Left colon (tissue), 2 donors: ENCODE results near the gene PHKG1. TPM values are rescaled to one million over a fixed set of nuclear protein-coding genes. Genes with fewer than 3 reads are reported as not detected.
"Not testable (repeated sequence)": the region's sequence is repeated elsewhere in the genome, so short reads cannot be mapped to it uniquely, and the experiment has no call there.

ENCODE experiments used
- ATAC-seq: fragments of 200-7000 bp; cut with Tn5 transposase; one replicate; pipeline ENCODE4 v1.9.1; 2020; ENCODE audit warnings: mild to moderate bottlenecking, moderate library complexity
- DNase-seq, 2 donors: peaks; one replicate each; pipeline ENCODE4 v3.0.0-alpha.2; 2020
- intact Hi-C, 2 donors: fragments of 100-400 bp; cut with DNase I in 1 of 2; cut with micrococcal nuclease in 1 of 2; formaldehyde crosslinking; loops; one replicate each; pipeline versions ENCODE4 v1.11.2 to v1.14.0; 2022; cut with DNase I, micrococcal nuclease
- long read RNA-seq: library from polyadenylated mRNA; unstranded; transcript quantifications from one replicate; pipeline ENCODE4 v2.0.0, GENCODE V29; 2021
- total RNA-seq, 2 donors: library from RNA; stranded (reverse); fragmentation: NEBNext Ultra II Directional; extraction: Animal tissue kit (Norgen Biotek cat#: 25700); gene quantifications; one replicate each; pipeline ENCODE4 v1.2.1, GENCODE V29; 2021
- donor health status: DM: no; HTN: no; CAD: no.
- donor health status: DM: yes; HTN: yes; CAD: no.

The PHKG1 gene
- 1 to 10 TPM in 1 of 2 donors, under 1 TPM in 1; 0.67 to 1.5 TPM for total RNA-seq
- long read RNA-seq, partial matches to known transcripts = 0 of 1 reads
- long read RNA-seq, other reads (novel, unspliced or antisense) = 1 of 1 reads

DNA sequence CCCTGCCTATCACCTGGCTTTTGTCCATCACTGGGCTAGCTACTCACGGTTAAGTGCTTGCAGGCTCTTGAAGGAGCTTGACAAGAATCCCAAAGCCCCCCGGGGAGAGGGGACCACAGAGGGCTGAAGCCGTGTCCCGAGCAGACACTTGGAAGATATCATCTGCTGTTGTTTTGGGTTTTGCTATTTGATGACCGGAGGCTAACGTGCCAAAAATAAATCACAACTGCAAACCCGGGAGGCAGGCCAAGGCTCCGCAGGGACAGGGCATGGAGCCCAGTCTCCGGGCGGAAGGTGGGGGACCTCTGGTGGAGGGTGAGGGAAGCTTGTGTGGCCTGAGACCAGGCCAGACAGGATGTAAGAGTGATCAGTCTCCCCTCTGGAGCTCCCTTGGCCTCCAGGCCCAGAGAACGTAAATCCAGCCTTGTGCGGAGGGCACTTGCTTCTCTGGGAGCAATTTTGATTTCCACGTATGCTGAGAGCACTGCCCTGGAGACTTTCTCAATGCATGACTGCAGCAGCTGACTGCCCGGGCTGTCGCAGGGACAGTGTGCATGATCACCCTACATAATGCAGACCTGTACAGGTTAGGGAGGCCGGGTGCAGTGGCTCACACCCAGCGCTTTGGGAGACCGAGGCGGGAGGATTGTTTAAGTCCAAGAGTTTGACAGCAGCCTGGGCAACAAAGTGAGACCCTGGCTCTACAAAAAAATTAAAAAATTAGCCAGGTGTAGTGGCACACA lies at the start of gene PHKG1:
Gene PHKG1, minus strand, starts transcription at position 164 of the 743 bp plus-strand sequence. CDS start 4,011 bp downstream, outside the sequence.
- ATAC-seq (peak; percentile 86), DNase-seq (peak; percentile 61 to 62)
- intact Hi-C loops = no loop called here

DNA sequence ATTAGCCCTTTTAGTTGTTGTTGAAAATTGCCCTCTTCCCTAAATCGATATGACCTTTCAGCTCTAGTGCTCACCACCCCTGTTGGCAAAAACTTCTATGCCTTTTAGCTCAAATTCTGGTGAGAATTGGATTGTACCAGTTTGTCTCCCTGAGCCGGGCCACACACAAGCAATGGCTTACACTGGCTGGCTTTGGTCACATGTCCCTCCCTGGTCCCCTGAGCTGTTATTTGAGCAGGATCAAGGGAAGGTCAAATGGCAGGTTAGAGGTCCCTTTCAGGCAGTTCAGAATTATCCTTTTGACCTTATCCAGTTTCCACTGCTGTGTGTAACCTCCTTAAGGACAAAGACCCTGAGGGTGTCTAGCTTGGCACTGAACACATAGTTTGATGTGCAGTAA lies 38.3 kb upstream of the PHKG1 start:
- ATAC-seq, DNase-seq, intact Hi-C loops: not testable (repeated sequence)

DNA sequence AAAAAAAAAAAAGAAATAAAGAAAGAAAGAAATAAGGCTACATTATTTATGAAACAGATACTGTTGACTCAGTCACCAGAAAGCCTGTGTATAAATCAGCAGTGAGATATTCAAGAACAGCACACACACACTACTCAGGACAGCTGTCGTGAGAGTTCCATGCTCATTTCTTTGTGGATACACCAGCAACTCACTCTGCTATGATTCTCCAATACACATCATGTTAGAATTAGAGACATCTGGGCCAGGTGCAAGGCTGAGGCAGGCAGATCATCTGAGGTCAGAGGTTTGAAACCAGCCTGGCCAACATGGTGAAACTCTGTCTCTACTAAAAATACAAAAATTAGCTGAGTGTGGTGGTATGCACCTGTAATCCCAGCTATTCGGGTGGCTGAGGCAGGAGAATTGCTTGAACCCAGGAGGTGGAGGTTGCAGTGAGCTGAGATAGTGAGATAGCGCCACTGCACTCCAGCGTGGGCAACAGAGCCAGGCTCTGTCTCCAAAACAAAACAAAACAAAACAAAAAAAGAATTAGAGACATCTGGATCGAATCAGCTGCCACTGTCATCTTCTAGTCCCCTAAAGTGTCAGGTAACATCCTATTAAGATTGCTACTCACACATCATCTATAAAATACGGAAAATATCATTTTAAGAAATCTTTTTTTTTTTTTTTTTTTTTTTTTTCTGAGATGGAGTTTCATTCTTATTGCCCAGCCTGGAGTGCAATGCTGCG lies 34.7 kb upstream of the PHKG1 start:
- DNase-seq (no peak), ATAC-seq (no peak)
- intact Hi-C loops = no loop called here

DNA sequence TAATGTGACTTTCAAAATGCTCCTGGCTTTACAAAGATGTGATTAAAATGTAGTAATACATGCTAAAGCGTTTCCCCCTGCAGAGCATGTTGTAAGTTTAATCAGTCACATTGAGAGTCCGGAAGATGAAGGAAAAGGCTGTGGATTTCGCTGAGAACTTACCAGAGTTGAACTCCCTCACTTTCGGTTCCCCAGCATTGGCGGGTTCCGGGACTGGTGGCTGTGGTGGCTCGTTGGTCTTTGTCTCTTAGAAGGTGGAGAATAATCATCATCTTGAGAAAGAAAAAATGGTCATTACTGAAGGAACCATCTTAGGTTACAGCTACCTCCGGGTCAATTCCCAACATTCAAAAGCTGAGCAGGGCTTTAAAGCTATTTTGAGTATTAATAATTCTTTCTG lies 33.1 kb upstream of the PHKG1 start:
- no peak for DNase-seq
- intact Hi-C loops = no loop called here
- no peak for ATAC-seq

DNA sequence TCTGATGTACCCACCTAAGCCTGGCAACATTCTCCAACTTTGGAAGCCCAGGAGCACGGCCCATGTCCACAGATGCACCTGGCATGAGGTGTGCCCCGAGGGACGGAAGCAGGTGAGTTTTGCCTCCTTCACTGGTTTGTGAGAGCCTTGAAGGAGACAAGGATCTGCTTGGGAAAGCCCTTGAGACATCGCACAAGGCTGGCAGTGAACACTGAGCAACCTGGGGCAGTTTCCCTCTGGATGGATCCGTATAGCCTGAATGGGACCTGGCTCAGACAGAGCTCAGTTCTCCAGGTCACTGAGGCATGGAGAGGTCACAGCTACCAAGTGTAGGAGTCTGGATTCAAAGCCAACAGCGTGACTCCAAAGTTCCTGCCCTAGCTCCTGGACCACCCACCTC lies 32.2 kb upstream of the PHKG1 start:
- ATAC-seq (no peak), DNase-seq (no peak)
- intact Hi-C loops = no loop called here

DNA sequence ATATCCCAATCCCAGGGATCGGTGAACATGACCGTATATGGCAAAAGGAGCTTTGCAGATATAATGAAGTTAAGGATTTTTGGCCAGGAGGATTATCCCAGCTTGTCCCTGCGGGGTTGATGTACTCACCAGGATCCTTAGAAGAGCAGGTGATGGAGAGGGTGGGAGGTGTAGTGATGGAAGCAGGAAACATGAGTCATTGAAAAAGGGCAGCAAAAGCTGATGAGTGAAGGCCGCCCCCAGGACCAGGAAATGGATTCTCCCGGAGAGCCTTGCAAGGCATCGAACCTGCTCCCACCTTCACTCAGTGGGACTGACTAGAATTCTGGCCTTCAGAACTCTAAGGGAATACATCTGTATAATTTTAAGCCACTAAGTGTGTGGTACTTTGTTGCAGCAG lies 28.7 kb upstream of the PHKG1 start:
- DNase-seq (no peak), ATAC-seq (no peak)
- intact Hi-C loops = no loop called here

DNA sequence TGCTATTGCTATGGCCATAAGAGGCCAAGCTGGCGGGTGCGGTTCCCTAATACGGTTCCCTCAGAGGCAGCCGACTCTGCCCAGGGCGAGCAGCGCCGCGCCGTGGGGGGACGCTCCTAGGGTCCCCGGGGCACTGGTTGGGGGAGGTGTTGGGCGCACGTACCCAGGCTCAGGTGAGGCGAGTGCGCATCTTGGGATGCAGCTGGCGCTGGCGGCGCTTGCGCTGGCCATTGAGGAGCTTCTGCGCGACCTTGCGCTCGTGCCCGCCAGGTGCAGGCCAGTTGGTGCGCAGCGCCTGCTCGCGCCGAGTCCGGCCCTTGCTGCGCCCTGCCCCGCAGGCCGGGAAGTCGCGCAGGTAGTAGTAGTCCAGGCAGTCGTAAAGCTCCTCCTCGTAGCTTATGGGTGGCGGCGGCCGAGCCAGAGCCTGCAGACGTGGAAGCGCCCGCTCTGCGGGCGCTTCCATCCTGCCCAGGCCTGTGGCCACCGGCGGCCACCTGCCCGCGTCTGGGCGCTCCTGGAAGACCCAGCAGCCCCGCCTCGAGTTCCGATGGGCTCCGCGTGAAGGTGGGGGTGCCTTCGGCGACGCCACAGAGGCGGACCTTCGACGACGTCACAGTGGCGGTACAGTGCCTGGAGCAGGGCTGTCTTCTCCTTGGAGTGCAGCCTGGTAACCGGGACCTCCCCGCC lies 23.2 kb upstream of the PHKG1 start, which contains the start of gene NUPR2:
Gene NUPR2, minus strand, starts transcription at position 566 of the 687 bp plus-strand sequence. Its CDS starts 103 bp downstream, at position 463.
- DNase-seq = peak in 1 of 2 donors; percentile 28
- intact Hi-C loops = no loop called here

DNA sequence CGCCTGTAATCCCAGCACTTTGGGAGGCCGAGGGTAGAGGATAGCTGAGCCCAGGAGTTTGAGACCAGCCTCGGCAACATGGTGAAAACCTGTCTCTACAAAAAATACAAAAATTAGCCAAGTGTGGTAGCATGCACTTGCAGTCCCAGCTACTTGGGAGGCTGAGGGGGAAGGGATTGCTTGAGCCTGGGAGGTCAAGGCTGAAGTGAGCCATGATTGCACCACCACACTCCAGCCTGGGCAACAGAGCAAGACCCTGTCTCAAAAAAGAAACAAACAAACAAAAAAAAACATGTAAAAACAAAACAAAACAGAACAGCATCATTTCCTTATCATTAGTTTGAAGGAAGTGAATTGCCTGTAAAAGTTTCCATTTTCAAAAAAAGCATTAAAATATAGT lies 19.5 kb upstream of the PHKG1 start:
- intact Hi-C loops, DNase-seq, ATAC-seq: not testable (repeated sequence)

More for the DNA sequence above, 23.2 kb upstream of the PHKG1 start, which contains the start of gene NUPR2:
- peak; percentile 99 for ATAC-seq

DNA sequence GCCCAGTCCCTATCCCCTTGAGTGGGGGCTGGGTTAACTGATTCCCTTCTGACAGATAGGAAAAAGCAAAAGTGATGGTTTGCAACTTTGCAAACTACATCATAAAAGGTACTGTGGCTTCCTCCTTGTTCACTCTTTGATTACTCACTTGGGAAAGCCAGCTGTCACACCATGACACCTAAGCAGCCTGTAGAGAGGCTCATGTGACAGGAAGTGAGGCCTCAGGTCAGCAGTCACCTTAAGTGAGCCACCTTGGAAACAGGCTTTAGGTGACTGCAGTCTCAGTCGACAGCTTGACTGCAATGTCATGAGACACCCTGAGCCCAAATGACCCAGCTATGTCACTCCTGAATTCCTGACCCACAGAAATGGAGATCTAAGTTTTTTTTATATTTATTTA lies 17.9 kb upstream of the PHKG1 start:
- intact Hi-C loops = no loop called here
- ATAC-seq (no peak), DNase-seq (no peak)

DNA sequence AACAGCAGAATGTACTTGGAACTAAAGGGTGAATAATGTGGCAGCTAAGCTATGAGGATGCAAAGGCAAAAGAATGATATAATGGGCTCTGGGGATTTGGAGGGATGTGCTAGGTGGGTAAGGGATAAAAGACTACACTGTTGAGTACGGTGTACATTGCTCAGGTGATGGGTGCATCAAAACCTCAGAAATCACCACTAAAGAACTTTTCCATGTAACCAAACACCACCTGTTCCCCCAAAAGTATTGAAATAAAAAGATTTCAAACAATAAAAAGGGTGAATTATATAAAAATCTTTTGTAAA lies 15.2 kb upstream of the PHKG1 start:
- intact Hi-C loops = no loop called here
- ATAC-seq (no peak), DNase-seq (no peak)

DNA sequence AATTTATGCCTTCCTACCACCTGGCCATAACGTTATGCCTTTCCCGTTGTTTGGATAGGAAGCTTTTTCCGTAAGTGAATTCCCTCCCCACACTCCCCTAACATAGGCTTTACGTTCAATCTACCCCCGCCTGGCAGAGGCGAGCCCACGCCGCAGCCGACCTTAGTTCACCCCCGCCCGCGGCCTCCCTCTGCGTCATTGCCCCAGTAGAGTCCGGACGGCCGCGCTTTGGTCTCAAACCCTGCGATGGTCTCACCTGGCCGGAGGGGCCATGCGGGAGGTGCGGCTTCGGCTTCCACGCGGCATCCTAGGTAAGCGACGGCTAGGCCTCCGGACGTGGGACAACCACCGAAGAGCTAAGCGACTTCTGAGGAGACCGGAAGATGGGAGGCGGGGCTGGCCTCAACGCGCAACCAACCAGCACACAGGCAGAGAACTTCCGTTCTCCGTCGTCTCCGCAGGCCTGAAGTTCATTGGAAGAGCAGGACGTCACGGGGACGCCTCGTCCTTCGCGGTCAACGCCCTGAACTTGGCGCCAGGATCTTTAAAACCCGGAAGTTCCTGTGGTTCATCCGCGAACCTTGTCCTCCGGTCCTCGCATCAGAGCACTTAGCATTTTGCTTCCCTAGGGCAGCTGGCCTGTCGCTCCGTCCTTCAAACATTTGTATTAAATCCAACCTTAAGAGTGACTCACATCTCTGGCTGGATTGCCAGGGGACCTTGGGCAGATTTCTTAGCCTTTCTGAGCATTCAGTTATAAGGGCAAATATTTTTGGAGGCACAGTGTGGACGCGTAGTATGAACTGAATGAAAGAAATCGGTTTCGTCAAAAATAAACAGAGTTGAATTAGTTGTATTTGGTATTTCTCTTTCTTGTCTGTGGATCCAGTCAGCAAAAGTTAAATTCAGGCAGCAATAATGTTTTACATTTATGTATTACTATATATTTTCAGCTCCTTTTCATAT lies 13.6 kb upstream of the PHKG1 start, which contains the start of gene CHCHD2:
Gene CHCHD2, minus strand, starts transcription at position 369 of the 966 bp plus-strand sequence. Its CDS starts 63 bp downstream, at position 306.
- intact Hi-C loops = no loop called here
- ATAC-seq (peak; percentile 99), DNase-seq (peak; percentile 97 to 99)

DNA sequence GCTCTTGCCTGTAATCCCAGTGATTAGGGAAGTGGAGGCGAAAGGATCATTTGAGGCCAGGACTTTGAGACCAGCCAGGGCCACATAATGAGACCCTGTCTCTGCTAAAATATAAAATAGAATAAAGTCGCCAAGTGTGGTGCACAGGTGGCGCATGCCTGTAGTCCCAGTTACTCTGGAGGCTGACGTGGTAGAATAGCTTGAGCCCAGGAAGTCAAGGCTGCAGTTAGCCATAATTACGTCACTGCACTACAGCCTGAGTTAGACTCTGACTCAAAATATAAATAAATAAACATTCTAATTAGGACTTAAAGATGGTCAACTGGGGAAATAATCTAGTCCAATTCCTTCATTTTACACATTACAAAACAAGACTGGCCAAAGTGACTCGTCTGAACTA lies 12.8 kb upstream of the PHKG1 start:
- ATAC-seq (peak; percentile 69), DNase-seq (peak in 1 of 2 donors; percentile 28)
- intact Hi-C loops = no loop called here

DNA sequence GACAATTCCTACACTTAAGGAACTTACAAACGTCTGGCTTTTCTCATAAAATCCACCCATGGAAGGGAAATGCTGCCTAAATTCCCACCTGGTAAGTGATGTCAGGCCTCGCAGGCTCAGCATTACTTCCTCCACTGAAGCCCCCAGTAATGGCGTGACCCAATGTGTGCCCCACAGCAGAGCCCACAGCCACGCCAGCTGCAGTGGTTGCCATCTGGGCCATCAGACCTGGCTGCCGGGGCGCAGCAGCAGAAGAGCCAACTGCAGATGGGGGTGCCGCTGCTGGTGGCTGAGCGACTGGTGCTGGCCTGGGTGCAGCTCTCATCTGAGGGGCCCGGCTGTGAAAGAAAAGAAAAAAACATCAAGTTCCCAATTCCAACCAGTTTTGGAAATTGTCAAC lies 11.4 kb upstream of the PHKG1 start:
- intact Hi-C loops, ATAC-seq, DNase-seq: not testable (repeated sequence)

DNA sequence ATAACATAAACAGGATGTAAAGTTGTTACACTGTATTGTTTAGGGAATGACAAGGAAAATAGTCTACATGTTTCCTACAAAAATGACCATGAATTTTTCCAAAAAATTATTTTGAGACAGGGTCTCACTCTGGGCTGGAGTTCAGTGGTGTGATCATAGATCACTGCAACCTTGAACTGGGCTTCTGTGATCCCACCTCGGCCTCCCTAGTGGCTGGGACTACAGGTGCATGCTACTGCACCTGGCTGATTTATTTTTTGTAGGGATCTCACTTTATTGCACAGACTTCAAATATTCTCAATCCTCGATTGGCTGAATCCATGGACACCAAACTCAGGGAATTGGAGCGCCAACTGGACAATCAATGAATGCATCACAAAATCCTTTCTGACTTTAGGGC lies 6.9 kb upstream of the PHKG1 start:
- DNase-seq (no peak), ATAC-seq (no peak)
- intact Hi-C loops = no loop called here

DNA sequence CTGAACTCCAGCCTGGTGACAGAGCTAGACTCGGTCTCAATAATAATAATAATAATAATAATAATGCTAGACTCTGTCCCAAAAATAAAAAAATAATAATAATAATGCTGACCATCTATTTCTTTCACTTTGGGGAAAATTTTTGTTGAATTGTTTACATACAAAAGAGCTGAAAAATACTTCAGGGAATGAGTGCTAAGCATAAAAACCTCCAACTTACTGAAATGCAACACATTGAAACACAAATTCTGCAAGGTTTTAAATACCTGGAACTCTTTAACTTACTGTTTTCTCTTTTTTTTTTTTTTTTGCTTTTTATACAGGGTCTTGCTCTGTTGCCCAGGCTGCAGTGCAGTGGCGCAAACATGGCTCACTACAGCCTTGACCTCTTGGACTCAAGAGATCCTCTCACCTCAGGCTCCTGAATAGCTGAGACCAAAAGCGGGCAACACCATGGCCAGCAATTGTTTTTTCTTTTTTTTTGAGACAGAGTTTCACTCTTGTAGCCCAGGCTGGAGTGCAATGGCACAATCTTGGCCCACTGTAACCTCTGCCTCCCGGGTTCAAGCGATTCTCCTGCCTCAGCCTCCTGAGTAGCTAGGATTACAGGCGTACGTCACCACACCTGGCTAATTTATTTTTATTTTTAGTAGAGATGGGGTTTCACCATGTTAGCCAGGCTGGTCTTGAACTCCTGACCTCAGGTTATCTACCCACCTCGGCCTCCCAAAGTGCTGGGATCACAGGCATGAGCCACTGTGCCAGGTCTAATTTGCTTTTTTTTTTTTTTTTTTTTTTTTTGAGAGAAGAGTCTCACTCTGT lies 5.6 kb upstream of the PHKG1 start:
- DNase-seq, intact Hi-C loops, ATAC-seq: not testable (repeated sequence)

DNA sequence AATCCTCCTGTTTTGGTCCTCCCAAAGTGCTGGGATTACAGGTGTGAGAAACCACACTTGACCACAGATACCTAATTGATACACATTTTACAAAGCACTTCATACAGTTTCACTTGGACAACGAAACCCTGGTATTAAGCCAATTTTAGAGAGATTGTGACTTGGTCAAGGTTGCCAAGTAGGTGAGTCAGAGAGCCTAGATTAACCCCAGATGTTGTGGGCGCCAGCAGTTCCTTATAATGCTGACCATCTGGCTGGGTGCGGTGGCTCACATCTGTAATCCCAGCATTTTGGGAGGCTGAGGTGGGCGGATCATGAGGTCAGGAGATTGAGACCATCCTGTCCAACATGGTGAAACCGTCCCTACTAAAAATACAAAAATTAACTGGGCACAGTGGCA lies 4.9 kb upstream of the PHKG1 start:
- intact Hi-C loops = no loop called here
- no peak for DNase-seq
- ATAC-seq = no peak

DNA sequence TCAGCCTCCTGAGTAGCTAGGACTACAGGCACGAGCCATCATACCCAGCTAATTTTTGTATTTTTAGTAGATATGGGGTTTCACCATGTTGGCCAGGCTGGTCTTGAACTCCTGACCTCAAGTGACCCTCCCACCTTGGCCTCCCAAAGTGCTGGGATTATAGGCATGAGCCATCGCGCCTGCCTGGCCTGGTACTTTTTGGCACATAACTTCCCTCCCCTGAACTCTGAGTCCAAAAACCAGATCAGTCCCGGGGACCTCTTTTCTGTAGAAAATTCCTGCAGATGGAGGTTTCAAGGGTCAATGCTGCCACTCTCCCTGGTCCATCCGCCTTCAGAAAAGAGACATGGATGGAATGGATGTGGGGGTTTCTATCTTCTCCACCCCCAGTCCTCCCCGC lies 364 bp downstream of the PHKG1 start:
- intact Hi-C loops, ATAC-seq: not testable (repeated sequence)

More for the DNA sequence above, 364 bp downstream of the PHKG1 start:
- DNase-seq = not testable (repeated sequence)
